Heart left ventricle (tissue), 16 donors: Measurements from ENCODE around the gene LRP11. TPM values are rescaled to one million over a fixed set of nuclear protein-coding genes. Genes with fewer than 3 reads are reported as not detected.

Source experiments
- ATAC-seq, 4 donors: fragments of 200-7000 bp; cut with Tn5 transposase; one replicate each; pipeline ENCODE4 v1.9.1; 2020 to 2022; ENCODE audit warnings: moderate library complexity in 4 of 4, mild to moderate bottlenecking in 3 of 4, moderate number of reproducible peaks in 1 of 4
- DNase-seq, 5 donors: peaks; one replicate each; pipeline ENCODE4 v3.0.0-alpha.2; 2020
- H3K27ac ChIP-seq, 12 donors: fragments of 200-600 bp; sonication (generic) in 4 of 12; one replicate each; pipeline versions ENCODE4 v1.5.0 to v1.8.0; 2016 to 2022; ENCODE audit warnings: mild to moderate bottlenecking in 2 of 12
- H3K27me3 ChIP-seq, 9 donors: fragments of 200-600 bp; sonication (generic) in 2 of 9; one replicate each; pipeline versions ENCODE4 v1.5.1 to v1.8.0; 2016 to 2022; ENCODE audit warnings: mild to moderate bottlenecking in 3 of 9
- H3K36me3 ChIP-seq, 9 donors: fragments of 200-600 bp; sonication (generic) in 2 of 9; one replicate each; pipeline versions ENCODE4 v1.5.0 to v1.8.0; 2018 to 2022; ENCODE audit warnings: mild to moderate bottlenecking in 2 of 9
- H3K4me1 ChIP-seq, 12 donors: fragments of 200-600 bp; sonication (generic) in 4 of 12; one replicate each; pipeline versions ENCODE4 v1.5.0 to v1.8.0; 2016 to 2022; ENCODE audit warnings: mild to moderate bottlenecking in 3 of 12
- H3K4me3 ChIP-seq, 12 donors: fragments of 200-600 bp; sonication (generic) in 4 of 12; one replicate each; pipeline versions ENCODE4 v1.5.0 to v1.8.0; 2017 to 2022; ENCODE audit warnings: mild to moderate bottlenecking in 9 of 12, moderate library complexity in 4 of 12
- H3K9me3 ChIP-seq, 12 donors: fragments of 200-600 bp; sonication (generic) in 4 of 12; one replicate each; pipeline versions ENCODE4 v1.5.0 to v1.8.0; 2016 to 2022; ENCODE audit warnings: mild to moderate bottlenecking in 1 of 12
- POLR2A ChIP-seq, 2 donors: fragments of 450-650 bp; IDR thresholded peaks; one replicate each; pipeline ENCODE4 v1.6.1; 2017; ENCODE audit warnings: antibody characterized with exemption in 2 of 2, mild to moderate bottlenecking in 2 of 2, moderate library complexity in 2 of 2
- WGBS, 4 donors: extraction: QIAGEN DNeasy Blood & Tissue Kit in 2 of 4; methylation state at CpG; one replicate each; pipeline versions ENCODE4 v1.1.5 to v1.1.7; 2013 to 2018; 5-methylcytosine and 5-hydroxymethylcytosine counted together
- intact Hi-C, 10 donors: fragments of 100-400 bp; cut with DNase I; formaldehyde crosslinking; loops; one replicate each; pipeline versions ENCODE4 v1.11.1 to v1.14.2; 2022
- polyA plus RNA-seq, 2 donors: library from polyadenylated mRNA; stranded (reverse); fragments of 200-250 nt; gene quantifications; one replicate each; pipeline ENCODE4 v1.2.3, GENCODE V29; 2013
- total RNA-seq, 9 donors: library from RNA; depleted of rRNA in 2 of 9; stranded (reverse); fragments of >200 nt in 2 of 9; fragmentation: NEBNext Ultra II Directional in 3 of 9; extraction: Animal tissue kit (Norgen Biotek cat#: 25700) in 3 of 9; gene quantifications; one replicate each; pipeline versions ENCODE4 v1.1.0 to v1.2.4, GENCODE V29; 2016 to 2023
- TF ChIP-seq, protein P1 (sequence below), 12 donors: fragments of 200-600 bp; sonication (generic) in 4 of 12; IDR thresholded peaks; one replicate each; pipeline versions ENCODE4 v1.5.0 to v1.8.0; 2018 to 2022; ENCODE audit warnings: antibody characterized with exemption in 12 of 12, mild to moderate bottlenecking in 5 of 12
- donor health status: ischemic (EF 13 %, LVEDD 7.1; RV severe dilation, severe dysfunction).
- donor health status: healthy with polysubstance abuse.
- donor health status: DM: no; HTN: yes; CAD: no.
- donor health status: DM: no; HTN: no; CAD: no.
- donor health status: ischemic (EF 25% LVEDD 6.9; RV normal size, moderate dysfunction).
- donor health status: ischemic (EF 25% LVEDD 5.7; RV mildly dilated, moderate dysfunction).
- donor health status: healthy.
- donor health status: DM: yes; HTN: yes; CAD: no.
- donor health status: ischemic (EF 35%, LVEDD 5.7; RV mildly dilated, moderate dysfunction).
- donor health status: nonischemic (EF 11% LVEDD 7.7; RV severe dilation, severe dysfunction).
- donor health status: DM: yes; HTN: yes; CAD: no.
- donor health status: PGD.
- donor health status: ischemic (EF 29% LVEDD 5.4; RV normal size, mild dysfunction).
- donor health status: nonischemic (EF 23%, LVEDD 6.1; RV moderate dilation, normal function).

LRP11 gene
- total and polyA plus RNA-seq, 11 donors = 5.0 to 23.8 (median 12.5) TPM

DNA sequence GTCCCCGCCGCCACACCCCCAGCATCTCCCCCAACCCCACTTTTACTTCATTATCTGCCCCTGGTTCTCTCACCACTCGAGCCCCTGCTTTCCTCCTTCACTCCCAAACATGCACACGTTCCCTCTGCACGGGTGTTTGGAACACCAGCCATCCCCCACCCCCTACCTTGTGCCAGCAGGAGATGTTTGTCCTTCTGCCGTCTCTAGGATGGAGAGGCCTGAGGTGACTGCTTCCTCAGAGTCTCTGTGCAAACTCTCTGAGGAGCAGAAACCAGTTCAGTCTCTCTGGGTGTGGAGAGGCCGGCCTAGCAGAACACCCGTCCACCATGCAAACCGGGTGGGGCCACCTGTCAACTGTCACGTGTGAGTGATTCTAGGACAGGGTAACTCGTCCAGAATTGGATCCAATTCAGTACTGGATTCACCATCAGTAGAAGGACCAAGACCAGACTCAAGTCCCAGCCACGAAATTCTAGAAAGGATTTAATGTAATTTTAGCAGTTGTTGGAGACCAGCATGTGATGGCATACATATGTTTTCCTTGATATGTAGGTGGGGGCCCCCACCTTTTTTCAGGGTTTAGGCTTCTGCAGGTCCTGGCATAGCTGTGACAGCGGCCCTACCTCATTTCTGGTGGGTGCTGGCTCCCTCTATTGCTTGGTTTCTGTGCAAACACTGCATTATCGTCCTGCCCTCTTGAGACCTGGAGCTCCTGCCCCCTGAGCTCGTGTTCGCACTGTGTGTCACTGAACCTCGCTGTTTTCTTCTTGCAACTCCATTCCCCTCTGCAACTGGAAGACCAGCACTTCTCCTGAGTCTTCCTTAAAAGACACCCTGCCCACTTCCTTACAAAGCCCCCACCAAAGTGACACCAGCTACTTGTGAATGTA lies 33.9 kb upstream of the LRP11 start, which contains the start of gene RAET1E:
RAET1E (minus strand) TSS at position 259 of the 890 bp plus-strand sequence. CDS start 7,212 bp downstream, outside the sequence.
- Histone ChIP-seq H3K4me1 (peaks cover 8 to 36% (median 27%) of the 10 kb centered on the region in 12 donors), H3K4me3 (peak within 1 kb of the TSS in 9 of 12 donors; percentile 10 to 45 (median 29)), H3K27ac (peak within 1 kb of the TSS in 11 of 12 donors; percentile 8 to 78 (median 69)), H3K9me3 (no peaks in the 10 kb centered on the region), H3K36me3 (no peaks in the 10 kb centered on the region), H3K27me3 (no peaks in the 10 kb centered on the region)
- no peak for TF ChIP-seq POLR2A (IDR thresholded peaks at IDR 0.05)
- TF ChIP-seq, protein P1, sequence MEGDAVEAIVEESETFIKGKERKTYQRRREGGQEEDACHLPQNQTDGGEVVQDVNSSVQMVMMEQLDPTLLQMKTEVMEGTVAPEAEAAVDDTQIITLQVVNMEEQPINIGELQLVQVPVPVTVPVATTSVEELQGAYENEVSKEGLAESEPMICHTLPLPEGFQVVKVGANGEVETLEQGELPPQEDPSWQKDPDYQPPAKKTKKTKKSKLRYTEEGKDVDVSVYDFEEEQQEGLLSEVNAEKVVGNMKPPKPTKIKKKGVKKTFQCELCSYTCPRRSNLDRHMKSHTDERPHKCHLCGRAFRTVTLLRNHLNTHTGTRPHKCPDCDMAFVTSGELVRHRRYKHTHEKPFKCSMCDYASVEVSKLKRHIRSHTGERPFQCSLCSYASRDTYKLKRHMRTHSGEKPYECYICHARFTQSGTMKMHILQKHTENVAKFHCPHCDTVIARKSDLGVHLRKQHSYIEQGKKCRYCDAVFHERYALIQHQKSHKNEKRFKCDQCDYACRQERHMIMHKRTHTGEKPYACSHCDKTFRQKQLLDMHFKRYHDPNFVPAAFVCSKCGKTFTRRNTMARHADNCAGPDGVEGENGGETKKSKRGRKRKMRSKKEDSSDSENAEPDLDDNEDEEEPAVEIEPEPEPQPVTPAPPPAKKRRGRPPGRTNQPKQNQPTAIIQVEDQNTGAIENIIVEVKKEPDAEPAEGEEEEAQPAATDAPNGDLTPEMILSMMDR (IDR thresholded peaks at IDR 0.05) = no peak
- WGBS, 4 donors = 78 to 86% (median 81%) methylated on average over 17 of the region's 17 CpGs
- DNase-seq (no peak), ATAC-seq (no peak)
- intact Hi-C loops = loop anchor here in 2 of 10 donors (2.0 kb wide), 2 partner anchors 25 to 27 kb away; partner anchors contain the start of gene RAET1G (in 1 of the 2)

DNA sequence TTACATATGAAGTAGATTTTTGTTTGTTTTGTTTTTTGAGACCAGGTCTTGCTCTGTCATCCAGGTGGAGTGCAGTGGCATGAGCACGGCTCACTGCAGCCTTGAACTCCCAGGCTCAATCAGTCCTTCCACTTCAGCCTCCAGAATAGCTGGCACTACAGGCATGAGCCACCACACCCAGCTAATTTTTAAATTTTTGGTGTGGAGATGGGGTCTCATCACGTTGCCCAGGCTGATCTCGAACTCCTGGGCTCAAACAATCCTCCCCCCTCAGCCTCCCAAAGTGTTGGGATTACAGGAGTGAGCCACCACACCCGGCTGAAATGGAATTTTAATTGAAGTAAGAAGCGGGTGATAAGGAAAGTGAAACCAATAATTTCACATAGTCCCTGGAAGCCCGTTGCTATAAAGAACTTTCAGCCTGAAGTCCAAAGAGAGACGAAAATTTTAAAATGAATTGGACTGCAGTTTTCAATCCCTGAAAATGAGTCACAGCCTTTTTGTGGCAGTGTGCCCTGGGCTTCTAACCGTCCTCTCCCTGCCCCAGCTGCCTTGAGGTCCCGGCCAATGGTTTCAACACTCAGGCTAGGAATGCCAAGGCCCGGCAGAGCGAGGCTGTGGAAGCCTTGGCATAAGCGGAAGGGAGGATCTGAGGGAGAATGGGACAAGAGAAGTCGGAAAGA lies 33.0 kb upstream of the LRP11 start:
- DNase-seq (peak; percentile 67 to 90 (median 83)), ATAC-seq (peak; percentile 60 to 88 (median 75))
- no peaks in the 10 kb centered on the region for H3K27me3 ChIP-seq
- no peaks in the 10 kb centered on the region for H3K9me3 ChIP-seq
- intact Hi-C loops = loop anchor here in 2 of 10 donors (2.0 kb wide), 2 partner anchors 26 to 28 kb away; partner anchors contain the start of gene RAET1G (in 1 of the 2)
- H3K4me3 ChIP-seq = peak overlapping the region in 9 of 12 donors; percentile 10 to 45 (median 29)
- peaks cover 8 to 36% (median 27%) of the 10 kb centered on the region in 12 donors for H3K4me1 ChIP-seq
- WGBS, 4 donors = 57 to 74% (median 57%) methylated on average over 13 of the region's 13 CpGs
- no peaks in the 10 kb centered on the region for H3K36me3 ChIP-seq
- TF ChIP-seq, protein P1 (IDR thresholded peaks at IDR 0.05) = no peak
- TF ChIP-seq POLR2A (IDR thresholded peaks at IDR 0.05) = no peak
- H3K27ac ChIP-seq = peak overlapping the region in 11 of 12 donors; percentile 8 to 78 (median 69)

DNA sequence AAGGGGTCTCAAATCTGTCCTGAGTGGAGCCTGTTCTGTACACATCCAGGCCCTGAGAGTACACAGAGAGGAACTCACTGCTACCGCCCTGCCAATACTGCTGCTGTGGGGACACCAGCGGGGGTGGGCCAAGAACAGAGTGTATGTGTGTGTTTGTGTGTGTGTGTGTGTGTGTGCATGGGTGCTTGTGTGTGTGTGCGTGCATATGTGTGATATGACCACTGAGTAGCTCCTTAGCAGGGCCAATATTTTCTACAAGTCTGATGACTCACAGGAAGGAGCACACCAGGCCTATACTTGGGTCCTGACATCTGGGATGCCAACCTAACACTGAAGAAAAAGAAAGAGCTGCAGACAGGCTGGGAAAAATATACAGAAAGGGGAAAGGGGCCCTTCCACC lies 32.3 kb upstream of the LRP11 start:
- Histone ChIP-seq H3K27me3 (no peaks in the 10 kb centered on the region), H3K4me3 (peak overlapping the region in 1 of 12 donors; percentile 39), H3K4me1 (peaks cover 8 to 36% (median 27%) of the 10 kb centered on the region in 12 donors), H3K9me3 (no peaks in the 10 kb centered on the region), H3K36me3 (no peaks in the 10 kb centered on the region), H3K27ac (peak overlapping the region in 11 of 12 donors; percentile 31 to 78 (median 69))
- TF ChIP-seq POLR2A (IDR thresholded peaks at IDR 0.05) = no peak
- TF ChIP-seq, protein P1 (IDR thresholded peaks at IDR 0.05) = no peak
- intact Hi-C loops = loop anchor here in 2 of 10 donors (2.0 kb wide), 2 partner anchors 26 to 28 kb away; partner anchors contain the start of gene RAET1G (in 1 of the 2)
- 81 to 98% (median 94%) methylated on average over 3 of the region's 3 CpGs for WGBS, 4 donors
- DNase-seq (no peak), ATAC-seq (peak in 2 of 4 donors; percentile 3 to 5)
